ENCODE data around the gene ZIC2.
A peak's percentile ranks its signal among the peaks of the same experiment; 100 is the strongest.

ZIC2 gene

DNA sequence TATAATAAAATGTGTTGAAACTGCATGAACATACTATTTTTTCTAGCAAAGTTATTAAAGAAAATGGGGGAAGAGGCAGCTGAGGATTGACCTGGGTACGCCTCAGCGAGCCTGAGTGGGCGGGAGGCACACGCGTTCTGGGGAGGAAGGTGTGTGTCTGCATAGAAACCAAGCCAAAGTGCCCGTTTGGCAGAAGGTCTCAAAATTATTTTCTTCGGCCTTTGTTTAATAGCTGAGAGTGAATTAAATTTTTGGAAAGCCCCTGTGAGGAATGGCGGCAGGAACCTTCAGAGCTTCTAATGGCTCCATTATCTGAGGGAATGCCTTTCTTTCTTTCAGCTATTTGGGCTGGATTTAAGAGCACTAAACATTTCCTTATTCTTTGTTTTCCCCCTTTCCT lies 5.2 kb downstream of the ZIC2 start:
- DNase-seq (ENCODE audit: low read depth), result no peak

- no peak for DNase-seq (ENCODE audit: low read depth)
Observed at GRCh38 chr13:99987154-99988019, 5.8 kb downstream of the ZIC2 start.

DNA sequence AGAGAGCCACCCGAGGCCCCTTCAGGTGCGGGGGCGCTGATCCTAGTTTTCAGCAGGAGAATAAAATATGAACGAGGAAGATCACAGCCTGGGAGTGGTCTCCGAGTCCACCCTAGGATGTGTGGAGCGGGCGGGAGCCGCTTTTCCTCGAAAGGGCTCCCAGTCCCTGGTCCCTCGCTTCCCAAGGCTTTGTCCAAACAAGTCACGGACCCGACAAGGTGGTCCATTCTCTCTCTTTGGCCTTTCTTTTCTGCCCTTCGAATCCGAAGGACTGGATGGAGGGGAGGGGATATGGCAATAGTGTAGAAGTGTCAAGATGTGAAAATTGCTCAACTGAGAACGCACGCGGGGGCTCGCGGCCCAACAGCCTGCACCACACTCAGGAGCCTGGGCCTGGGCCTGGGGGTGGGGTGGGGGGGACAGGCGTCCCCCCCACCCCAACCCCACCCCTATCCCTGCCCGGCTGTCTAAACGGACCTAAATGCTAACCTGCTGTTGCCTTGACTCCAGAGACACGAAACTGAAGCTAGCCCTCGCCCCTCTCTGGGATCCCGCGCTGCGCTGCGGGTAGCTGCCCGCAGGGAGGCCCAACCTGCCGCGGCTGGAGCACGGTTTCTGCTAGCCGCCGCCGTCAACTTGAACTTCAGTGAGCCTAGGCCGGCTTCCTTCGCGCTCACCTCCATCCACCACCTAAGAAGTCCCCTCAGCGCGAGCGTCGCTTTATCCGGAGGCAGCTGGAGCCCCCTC lies 7.1 kb downstream of the ZIC2 start:
- no peak for DNase-seq (ENCODE audit: low read depth)

DNA sequence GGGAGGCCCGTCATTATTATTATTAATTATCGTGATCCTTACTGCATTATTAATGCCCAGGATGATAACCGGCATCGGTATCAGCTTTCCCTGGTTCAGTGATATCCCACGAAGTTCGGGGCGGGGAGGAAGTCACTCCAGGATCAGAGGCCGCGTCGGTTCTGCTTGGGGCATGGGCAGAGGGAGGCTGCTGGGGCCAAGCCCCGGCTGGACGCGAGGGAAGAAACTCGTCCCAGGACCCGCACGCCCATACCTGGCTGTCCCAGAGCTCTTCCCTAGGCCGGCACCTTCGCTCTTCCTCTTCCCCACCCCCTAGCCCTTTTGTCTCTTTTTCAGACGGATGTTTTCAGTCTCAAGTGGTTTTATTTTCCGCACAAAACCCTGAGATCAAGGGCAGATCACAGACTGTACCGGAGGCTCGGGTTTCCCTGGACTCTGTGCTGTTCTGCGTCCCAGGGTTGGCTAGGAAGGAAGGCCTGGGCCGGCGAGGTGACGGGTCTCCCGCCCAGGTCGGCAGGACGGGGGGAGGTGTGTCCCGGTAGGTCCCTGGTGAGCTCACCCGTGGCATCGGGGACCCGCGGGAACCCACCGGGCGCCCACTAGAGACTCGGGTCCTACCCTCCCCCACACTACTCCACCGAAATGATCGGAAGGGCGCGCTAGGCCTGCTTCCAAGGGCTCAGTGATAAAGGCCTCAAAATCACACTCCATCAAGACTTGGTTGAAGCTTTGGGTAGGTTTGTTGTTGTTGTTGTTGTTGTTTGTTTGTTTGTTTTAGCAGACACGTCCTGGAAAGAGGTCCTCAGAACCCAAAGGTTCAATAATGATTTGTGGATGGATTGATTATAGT lies 7.9 kb downstream of the ZIC2 start:
- DNase-seq (ENCODE audit: low read depth), result no peak

DNA sequence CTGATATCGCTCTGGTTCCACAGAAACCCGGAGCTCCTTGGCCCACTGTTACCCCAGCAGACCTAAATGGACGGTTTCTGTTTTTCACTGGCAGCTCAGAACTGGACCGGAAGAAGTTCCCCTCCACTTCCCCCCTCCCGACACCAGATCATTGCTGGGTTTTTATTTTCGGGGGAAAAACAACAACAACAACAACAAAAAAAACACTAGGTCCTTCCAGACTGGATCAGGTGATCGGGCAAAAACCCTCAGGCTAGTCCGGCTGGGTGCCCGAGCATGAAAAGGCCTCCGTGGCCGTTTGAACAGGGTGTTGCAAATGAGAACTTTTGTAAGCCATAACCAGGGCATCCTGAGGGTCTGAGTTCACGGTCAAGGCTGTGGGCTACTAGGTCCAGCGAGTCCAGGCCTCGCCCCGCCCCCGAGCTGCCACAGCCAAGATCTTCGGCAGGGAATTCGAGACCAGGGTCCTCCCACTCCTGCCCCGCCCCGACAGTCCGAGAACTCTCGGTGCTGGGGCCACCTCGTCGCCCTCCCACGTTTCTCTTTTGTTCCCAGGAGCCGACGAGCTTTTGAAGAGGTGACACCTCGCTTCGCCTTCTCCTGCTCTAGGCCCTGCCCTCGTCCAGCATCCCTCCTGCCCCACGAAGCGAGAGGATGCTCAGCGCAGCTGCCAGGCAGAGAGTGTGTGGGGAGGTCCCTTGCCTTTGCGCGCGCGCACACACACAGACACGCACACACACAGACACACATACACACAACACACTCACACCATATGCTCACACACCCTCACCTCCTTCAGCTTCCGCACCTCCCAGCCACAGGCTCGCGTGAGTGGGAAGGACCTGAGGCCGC lies 8.8 kb downstream of the ZIC2 start:
- DNase-seq (ENCODE audit: low read depth), result no peak

- no peak for DNase-seq (ENCODE audit: low read depth)
Observed at GRCh38 chr13:99991013-99991827, 9.6 kb downstream of the ZIC2 start.

DNA sequence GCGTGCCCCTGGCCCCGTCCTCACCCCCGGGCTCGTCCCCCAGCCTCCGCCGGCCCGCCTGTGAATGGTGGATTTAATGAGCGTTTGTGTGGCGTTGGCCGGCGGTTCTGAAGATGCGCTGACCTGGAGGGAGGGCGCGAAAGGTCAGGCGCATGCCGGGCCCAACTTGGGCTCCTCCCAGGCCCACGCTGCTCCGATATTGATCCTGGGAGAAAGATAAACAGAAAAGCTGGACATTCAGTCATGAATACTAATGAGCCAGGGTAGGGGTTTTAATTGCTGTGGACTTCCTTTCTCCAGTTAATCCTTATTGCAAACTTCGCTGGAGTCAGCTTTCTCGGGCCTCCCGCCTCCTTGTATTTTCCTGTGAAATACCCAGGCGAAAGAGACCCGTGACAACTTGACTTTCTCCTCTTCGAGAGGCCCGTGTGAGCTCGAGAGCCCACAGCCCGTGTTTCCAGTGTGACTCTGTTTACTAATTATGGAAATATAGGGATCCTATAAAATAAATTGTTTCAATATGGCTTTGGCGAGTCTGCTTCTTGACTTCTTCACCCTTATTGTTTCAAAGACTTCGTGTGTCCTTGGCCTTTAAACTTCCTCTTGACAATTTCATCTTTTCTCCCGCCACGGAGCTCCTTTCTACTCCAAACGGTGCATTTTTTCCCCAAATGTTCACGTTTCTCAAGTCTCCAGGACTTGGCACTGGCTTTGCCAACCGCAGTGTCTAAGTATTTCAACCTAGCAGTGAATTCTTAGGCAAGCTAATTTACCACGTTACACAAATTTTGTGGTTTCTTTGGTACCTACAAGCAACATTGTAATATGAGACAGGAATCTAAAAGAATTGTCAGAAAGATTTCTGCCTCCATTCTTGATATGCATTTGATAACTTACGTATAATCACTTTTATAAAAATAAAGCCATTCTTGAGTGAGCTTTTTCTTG lies 10.5 kb downstream of the ZIC2 start:
- DNase-seq (ENCODE audit: low read depth), result no peak

DNA sequence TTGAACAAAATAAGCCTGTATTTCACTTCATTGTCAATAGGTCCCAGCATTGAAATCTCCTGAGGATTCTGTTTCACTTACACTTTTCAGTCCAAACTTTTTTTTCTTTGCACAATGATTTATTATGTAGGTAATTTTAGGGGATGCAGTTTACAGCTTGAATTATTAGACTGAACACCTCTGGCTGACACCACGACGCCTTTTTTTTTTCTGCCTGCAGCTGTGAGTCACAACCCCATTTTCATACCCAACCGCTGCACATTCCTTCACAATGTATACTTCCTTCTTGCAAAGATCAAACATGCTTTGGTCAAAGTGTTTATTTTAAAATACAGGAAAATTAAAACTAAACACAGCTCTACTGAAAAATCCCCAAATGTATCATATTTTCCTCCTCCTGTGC lies 11.4 kb downstream of the ZIC2 start:
- no peak for DNase-seq (ENCODE audit: low read depth)

DNA sequence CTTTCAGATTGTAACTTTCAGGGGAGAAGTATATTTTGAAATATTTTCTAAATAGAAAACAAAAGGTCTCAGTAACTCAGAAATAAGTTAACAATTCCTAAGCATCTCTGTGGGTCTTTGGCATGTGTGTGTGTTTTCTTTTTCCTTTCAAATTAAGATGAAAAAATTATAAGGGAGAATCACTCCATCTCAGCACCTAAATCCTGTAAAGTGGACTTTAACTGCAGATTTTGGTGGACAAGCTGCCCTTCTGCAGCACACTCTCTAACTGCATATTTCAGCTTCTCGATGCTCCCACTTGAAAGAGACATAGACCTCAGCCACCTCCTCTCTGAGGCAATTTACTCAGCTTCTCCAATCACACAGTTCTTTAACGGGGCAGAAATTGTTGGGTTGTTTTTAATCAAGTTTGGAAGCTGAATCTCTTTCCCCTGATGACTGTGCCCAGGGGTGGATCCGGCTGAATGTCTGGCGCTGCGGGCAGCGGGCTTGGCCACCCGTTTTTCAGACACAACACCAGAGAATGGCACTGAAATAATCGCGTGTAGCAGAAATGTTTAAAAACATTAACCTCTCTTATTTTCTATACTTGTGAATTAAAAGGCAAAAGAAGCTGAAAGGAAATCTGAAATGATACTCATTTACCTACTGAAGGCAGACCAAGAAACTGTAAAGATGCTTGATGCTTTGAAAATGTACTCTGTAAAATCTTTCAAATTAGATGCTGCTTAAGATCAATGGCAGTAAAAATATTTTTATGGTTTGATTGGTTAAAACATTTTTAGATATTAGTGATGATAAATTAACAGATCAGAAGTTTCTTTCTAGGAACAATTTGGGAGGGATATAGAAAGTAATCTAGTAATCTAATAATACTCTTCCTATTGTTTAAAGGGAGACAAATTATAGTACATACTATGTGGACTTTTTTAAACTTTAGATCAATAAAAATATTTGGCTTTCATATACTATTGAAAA lies 12.4 kb downstream of the ZIC2 start:
- no peak for DNase-seq (ENCODE audit: low read depth)

DNA sequence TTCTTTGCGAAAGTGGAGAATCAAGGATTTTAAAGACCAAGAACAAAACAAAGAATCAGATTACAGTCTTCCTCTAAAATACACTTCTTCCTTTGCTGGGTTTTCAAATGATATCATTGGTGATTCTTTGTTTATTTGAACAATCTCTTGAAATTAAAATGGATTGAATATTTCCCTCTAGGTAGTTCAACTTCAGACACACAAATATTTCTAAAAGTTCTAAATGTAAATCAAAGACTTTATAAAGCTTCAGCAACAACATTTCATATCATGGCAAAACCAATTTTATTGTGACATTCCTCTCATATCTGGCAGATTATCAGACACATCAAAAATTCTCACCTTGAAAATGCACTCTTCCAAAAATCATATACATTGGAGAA lies 13.0 kb downstream of the ZIC2 start:
- DNase-seq (ENCODE audit: low read depth), result no peak

DNA sequence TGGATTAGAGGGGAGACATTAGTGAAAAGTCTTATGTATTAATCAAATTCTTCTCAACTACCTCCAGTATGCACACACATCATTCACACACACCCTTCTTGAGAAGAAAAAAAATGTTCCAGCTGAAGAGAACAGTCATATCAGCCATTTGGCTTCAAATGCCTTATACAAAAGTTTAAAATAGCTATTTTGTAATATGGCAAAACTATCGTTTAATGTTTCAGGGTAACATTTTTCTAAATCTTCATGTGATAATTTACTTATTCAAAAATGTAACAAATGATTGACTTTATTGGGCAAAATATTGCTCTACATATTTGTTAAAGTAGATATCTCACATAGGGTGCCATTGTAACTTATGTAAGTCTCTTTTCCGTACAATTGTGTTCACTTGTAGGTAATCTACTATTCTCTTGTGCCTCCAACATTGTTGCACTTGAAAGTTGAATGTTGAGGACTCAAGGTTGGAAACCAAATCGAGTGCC lies 13.6 kb downstream of the ZIC2 start:
- no peak for DNase-seq (ENCODE audit: low read depth)

- no peak for DNase-seq (ENCODE audit: low read depth)
Observed at GRCh38 chr13:99995589-99996380, 14.2 kb downstream of the ZIC2 start.

GRCh38 chr13:99996381-99996973 lies 14.9 kb downstream of the ZIC2 start:
- DNase-seq (ENCODE audit: low read depth), result no peak

GRCh38 chr13:99997702-99998214 lies 16.2 kb downstream of the ZIC2 start:
- DNase-seq (ENCODE audit: low read depth), result no peak

DNA sequence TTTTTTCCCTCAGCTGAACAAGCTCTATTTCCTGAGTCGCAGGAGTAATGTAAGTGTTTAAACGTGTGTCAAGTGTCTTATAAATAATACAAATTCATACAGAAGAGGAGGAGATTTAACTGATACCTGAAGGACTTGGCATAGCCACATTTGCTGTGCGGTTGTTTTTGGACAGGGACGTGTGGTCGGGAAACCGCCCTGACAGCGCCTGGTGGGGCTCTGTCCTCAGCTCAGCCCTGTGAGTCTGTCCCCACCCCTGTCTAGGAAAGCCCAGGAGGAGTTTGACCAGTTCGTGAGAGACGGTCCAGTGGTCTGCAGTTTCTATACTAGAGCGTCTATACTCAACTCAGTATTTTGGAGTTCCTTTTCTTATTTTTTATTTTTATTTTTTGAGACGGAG lies 16.7 kb downstream of the ZIC2 start:
- DNase-seq (ENCODE audit: low read depth), result no peak

GRCh38 chr13:100014621-100015020 lies 33.0 kb downstream of the ZIC2 start:
- peak; percentile 36 for DNase-seq (ENCODE audit: low read depth)

Measured in iris pigment epithelial cell (primary cell).